ENCODE results near the gene SV2C.

Gene SV2C

DNA sequence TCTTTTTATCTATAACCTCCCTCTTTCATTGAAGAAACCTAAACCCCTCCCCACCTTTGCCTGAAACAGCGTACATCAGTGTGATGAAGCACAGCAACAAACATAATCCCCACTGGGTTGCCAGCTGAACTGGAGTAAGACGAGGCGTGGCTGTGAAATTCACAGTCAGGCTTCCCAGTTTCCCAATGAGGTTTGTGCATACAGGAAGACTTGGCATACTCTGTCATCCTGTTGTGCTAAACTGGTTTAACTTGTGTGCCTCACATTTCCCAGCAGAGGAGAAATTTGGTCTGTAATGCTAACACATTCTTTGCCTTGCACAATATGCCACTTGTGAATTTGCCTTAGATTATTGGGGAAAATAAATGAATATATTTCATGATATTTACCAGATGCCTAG is 121.5 kb downstream of the SV2C start:
- TF ChIP-seq, protein P1, sequence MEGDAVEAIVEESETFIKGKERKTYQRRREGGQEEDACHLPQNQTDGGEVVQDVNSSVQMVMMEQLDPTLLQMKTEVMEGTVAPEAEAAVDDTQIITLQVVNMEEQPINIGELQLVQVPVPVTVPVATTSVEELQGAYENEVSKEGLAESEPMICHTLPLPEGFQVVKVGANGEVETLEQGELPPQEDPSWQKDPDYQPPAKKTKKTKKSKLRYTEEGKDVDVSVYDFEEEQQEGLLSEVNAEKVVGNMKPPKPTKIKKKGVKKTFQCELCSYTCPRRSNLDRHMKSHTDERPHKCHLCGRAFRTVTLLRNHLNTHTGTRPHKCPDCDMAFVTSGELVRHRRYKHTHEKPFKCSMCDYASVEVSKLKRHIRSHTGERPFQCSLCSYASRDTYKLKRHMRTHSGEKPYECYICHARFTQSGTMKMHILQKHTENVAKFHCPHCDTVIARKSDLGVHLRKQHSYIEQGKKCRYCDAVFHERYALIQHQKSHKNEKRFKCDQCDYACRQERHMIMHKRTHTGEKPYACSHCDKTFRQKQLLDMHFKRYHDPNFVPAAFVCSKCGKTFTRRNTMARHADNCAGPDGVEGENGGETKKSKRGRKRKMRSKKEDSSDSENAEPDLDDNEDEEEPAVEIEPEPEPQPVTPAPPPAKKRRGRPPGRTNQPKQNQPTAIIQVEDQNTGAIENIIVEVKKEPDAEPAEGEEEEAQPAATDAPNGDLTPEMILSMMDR (IDR thresholded peaks at IDR 0.05; ENCODE audit: extremely low read depth, missing control alignments): no peak
- DNase-seq (ENCODE audit: low spot score): no peak

DNA sequence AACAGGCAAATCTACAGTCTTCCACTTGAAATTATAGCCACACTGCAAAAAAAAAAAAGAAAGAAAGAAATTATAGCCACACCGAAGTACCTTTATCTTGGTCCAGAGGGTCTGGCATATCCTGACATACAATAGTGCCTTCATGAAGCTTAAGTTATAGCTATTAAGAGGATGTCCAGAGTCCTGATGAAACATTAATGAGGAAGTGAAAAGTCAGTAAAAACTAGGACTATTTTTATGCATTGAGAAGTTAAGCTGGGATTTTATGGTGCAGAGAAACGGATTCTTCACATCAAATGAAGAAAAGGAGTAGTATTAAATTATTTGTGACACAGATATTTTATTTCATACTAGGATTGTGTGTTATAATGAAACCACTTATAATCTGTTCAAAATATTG is 123.9 kb downstream of the SV2C start:
- DNase-seq (ENCODE audit: low spot score): no peak
- TF ChIP-seq, protein P1 (IDR thresholded peaks at IDR 0.05; ENCODE audit: extremely low read depth, missing control alignments): no peak

DNA sequence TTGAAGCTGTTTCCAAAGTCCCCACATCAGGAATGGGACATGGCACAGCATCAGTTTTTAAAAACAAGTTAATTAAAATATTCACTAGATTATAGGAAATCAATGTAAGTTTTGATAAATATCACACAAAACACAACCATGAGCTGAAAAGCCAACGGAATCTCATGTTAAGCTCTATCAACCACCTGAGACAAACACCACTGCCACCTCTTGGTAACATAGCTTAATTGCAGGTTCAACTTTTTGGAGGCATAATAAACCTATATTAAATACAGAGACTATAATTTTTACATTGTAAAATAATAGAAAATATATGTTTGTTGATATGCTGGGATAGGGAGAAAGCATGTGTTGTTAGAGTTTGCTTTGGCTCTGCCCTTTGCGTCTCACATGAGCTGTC is 126.1 kb downstream of the SV2C start:
- DNase-seq (ENCODE audit: low spot score): no peak
- TF ChIP-seq, protein P1 (IDR thresholded peaks at IDR 0.05; ENCODE audit: extremely low read depth, missing control alignments): no peak

DNA sequence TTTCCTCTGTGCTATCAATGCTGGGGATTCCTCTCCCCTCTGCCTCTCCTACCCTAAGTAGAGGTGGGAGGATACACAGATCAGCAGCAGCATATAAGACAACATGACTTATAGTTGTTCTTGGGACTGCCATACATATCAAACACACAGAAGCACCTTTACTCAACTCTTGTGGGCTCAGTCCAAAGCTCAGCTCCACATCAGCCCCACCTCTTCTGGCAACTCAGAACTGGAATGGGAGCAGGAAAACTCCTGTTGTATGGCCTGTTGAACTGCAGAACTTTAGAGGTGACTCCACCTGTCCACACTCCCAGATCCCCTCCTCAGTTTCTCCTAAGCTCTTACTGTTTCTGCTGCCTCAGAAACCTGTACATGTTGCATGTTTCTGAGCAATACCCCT is 127.8 kb downstream of the SV2C start:
- TF ChIP-seq, protein P1 (IDR thresholded peaks at IDR 0.05; ENCODE audit: extremely low read depth, missing control alignments): no peak
- DNase-seq (ENCODE audit: low spot score): no peak

DNA sequence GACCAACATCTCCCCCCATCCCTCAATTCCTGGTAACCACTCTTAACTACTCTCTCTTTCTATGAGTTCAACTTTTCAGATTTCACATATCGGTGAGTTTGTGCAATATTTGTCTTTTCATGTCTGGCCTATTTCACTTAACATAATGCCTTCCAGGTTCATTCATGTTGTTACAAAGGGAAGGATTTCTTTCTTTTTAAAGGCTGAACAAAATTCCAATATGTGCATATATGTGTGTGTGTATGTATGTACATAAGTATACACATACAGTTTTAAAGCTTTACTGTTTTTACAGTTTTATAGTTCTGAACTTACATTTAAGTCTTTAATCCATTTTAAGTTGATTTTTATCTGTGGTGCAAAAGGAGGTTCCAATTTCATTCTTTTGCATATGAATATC is 130.7 kb downstream of the SV2C start:
- DNase-seq (ENCODE audit: low spot score): no peak
- TF ChIP-seq, protein P1 (IDR thresholded peaks at IDR 0.05; ENCODE audit: extremely low read depth, missing control alignments): no peak

DNA sequence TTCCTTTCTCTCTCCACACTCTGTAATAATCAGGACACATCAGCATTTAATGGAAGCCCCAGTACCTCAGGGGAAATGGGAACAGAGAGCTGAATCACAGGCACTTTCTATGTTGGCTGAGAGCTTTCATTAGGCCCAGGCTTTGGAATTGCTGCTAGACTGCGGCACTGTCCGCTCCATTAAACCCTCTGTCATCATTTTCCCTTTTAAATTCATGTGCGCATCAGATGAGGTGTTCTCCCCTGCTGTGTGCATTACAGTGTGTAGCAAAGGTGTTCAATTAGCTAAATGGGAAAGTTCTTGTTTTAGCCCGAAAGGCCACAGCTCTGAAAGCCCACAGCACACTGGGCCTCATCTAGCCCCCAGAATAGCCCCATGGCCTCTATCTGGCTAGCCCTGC is 133.6 kb downstream of the SV2C start:
- TF ChIP-seq, protein P1 (IDR thresholded peaks at IDR 0.05; ENCODE audit: extremely low read depth, missing control alignments): no peak
- DNase-seq (ENCODE audit: low spot score): no peak

DNA sequence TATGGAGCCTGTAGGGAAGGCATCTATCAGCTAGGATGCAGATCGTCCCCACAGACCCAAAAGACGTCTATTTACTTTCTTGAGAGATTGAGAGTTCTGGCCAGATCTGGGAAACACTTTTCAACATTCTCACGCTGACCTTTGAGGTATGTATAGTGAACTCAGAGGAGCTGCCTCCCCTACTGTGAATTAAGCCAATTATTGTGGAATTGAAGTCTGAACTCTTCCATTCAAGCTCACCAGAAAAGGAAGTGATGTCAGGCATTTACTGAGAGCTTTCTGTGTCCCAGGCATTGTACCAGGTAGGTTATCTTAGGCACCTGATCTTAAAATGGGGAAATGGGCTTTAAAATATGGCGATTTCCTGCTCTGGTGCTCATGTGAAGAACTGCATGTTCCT is 136.5 kb downstream of the SV2C start:
- TF ChIP-seq, protein P1 (IDR thresholded peaks at IDR 0.05; ENCODE audit: extremely low read depth, missing control alignments): no peak

More for the DNA sequence above, 136.5 kb downstream of the SV2C start:
- no peak for DNase-seq (ENCODE audit: low spot score)

Data from GM20000 (cell line).